ENCODE data around the gene BMPR1A. TPM values are rescaled to one million over a fixed set of nuclear protein-coding genes. Genes with fewer than 3 reads are reported as not detected.

The BMPR1A gene
- total RNA-seq, 4 donors from 2014 or later = 21.1 to 33.3 (median 26.7) TPM

GRCh38 chr10:86715156-86715795 is 41.1 kb upstream of the BMPR1A start:
- no peaks in the 10 kb centered on the region for H3K9me3 ChIP-seq
- DNase-seq (ENCODE audit: low spot score in 2 of 2) = peak; percentile 40 to 59
- WGBS = 74% methylated on average over 5 of the region's 6 CpGs
- peaks cover 19% of the 10 kb centered on the region for H3K4me1 ChIP-seq
- no peaks in the 10 kb centered on the region for H3K36me3 ChIP-seq
- no peak overlapping the region for H3K4me3 ChIP-seq
- no peak for TF ChIP-seq POLR2AphosphoS5 (IDR thresholded peaks at IDR 0.05)
- TF ChIP-seq EP300 (IDR thresholded peaks at IDR 0.05) = no peak
- no peak for TF ChIP-seq POLR2A (IDR thresholded peaks at IDR 0.05)
- no peak for TF ChIP-seq CTCF (IDR thresholded peaks at IDR 0.05)
- H3K27ac ChIP-seq = no peak overlapping the region
- H3K27me3 ChIP-seq = no peaks in the 10 kb centered on the region

GRCh38 chr10:86715836-86716235 is 40.6 kb upstream of the BMPR1A start:
- 36% methylated on average over 4 of the region's 5 CpGs for WGBS
- Histone ChIP-seq H3K4me3 (no peak overlapping the region), H3K27ac (no peak overlapping the region), H3K36me3 (no peaks in the 10 kb centered on the region), H3K4me1 (peaks cover 15% of the 10 kb centered on the region), H3K27me3 (no peaks in the 10 kb centered on the region), H3K9me3 (no peaks in the 10 kb centered on the region)
- TF ChIP-seq POLR2AphosphoS5 (IDR thresholded peaks at IDR 0.05) (no peak), POLR2A (IDR thresholded peaks at IDR 0.05) (no peak), CTCF (IDR thresholded peaks at IDR 0.05) (no peak), EP300 (IDR thresholded peaks at IDR 0.05) (no peak)
- DNase-seq (ENCODE audit: low spot score in 2 of 2) = peak in 1 of 2 donors; percentile 36

- no peaks in the 10 kb centered on the region for H3K9me3 ChIP-seq
- 95% methylated on average over 4 of the region's 13 CpGs for WGBS
- no peaks in the 10 kb centered on the region for H3K27me3 ChIP-seq
- no peak overlapping the region for H3K4me3 ChIP-seq
- TF ChIP-seq CTCF (IDR thresholded peaks at IDR 0.05) (no peak), POLR2A (IDR thresholded peaks at IDR 0.05) (no peak), EP300 (IDR thresholded peaks at IDR 0.05) (no peak), POLR2AphosphoS5 (IDR thresholded peaks at IDR 0.05) (no peak)
- H3K4me1 ChIP-seq = peaks cover 13% of the 10 kb centered on the region
- H3K27ac ChIP-seq = no peak overlapping the region
- no peaks in the 10 kb centered on the region for H3K36me3 ChIP-seq
- peak; percentile 50 to 78 for DNase-seq (ENCODE audit: low spot score in 2 of 2)
Observed at GRCh38 chr10:86716466-86716865, 40.0 kb upstream of the BMPR1A start.

GRCh38 chr10:86718556-86718955 is 37.9 kb upstream of the BMPR1A start:
- no peaks in the 10 kb centered on the region for H3K27me3 ChIP-seq
- no peaks in the 10 kb centered on the region for H3K36me3 ChIP-seq
- peaks cover 4% of the 10 kb centered on the region for H3K4me1 ChIP-seq
- 91% methylated on average over 7 of the region's 8 CpGs for WGBS
- no peak overlapping the region for H3K27ac ChIP-seq
- peak in 1 of 2 donors; percentile 25 for DNase-seq (ENCODE audit: low spot score in 2 of 2)
- H3K9me3 ChIP-seq = no peaks in the 10 kb centered on the region
- H3K4me3 ChIP-seq = no peak overlapping the region
- no peak for TF ChIP-seq POLR2A (IDR thresholded peaks at IDR 0.05)
- no peak for TF ChIP-seq POLR2AphosphoS5 (IDR thresholded peaks at IDR 0.05)
- no peak for TF ChIP-seq EP300 (IDR thresholded peaks at IDR 0.05)
- TF ChIP-seq CTCF (IDR thresholded peaks at IDR 0.05) = no peak

GRCh38 chr10:86721232-86721631 is 35.2 kb upstream of the BMPR1A start:
- Histone ChIP-seq H3K27me3 (no peaks in the 10 kb centered on the region), H3K9me3 (no peaks in the 10 kb centered on the region), H3K27ac (no peak overlapping the region), H3K4me3 (no peak overlapping the region), H3K36me3 (no peaks in the 10 kb centered on the region), H3K4me1 (no peaks in the 10 kb centered on the region)
- DNase-seq (ENCODE audit: low spot score in 2 of 2) = peak in 1 of 2 donors; percentile 20
- 90% methylated on average over 5 of the region's 5 CpGs for WGBS
- TF ChIP-seq EP300 (IDR thresholded peaks at IDR 0.05) = no peak
- TF ChIP-seq POLR2AphosphoS5 (IDR thresholded peaks at IDR 0.05) = no peak
- TF ChIP-seq CTCF (IDR thresholded peaks at IDR 0.05) = no peak
- no peak for TF ChIP-seq POLR2A (IDR thresholded peaks at IDR 0.05)

Data from suprapubic skin (tissue), 4 donors.